ENCODE data around the gene ZNF559.

GRCh38 chr19:9381361-9381785, 57.4 kb downstream of the ZNF559 start:
- no peak for TF ChIP-seq CTCF (IDR thresholded peaks at IDR 0.05)
- no peak for TF ChIP-seq POLR2A (IDR thresholded peaks at IDR 0.05)
- no peak for TF ChIP-seq EP300 (IDR thresholded peaks at IDR 0.05)
